Measurements from ENCODE around the gene PIGQ. TPM values are rescaled to one million over a fixed set of nuclear protein-coding genes. Genes with fewer than 3 reads are reported as not detected.

Gene PIGQ
- total and polyA plus RNA-seq, 4 donors: 34.9 to 98.2 (median 61.4) TPM

DNA sequence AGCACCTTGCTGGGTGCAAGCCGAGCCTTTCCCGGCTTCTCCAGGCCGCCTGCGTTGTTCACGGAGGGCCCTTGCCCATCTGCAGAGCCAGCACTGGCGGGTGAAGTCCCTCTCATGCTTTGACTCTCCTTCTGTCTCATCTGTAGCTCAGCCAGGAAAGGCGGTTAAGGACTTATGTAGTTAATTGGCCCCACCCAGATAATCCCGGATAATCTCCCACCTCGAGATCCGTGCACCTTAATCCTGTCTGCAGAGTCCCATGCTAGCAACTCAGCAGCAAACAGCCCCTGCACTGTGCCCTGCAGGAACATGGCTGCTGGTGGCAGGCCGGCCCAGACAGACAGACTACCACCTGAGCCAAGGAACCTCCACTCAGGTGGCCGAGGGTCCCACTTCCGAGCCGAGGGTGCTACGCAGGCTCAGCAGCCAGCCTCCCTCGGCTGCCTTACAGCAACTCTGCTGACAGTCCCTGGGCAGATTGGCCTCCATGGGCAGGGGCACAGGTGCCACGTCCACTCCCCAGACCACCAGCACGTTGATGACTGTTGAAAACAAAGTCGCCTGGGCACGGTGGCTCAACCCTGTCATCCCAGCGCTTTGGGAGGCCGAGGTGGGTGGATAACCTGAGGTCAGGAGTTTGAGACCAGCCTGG lies 37.0 kb downstream of the PIGQ start:
- Histone ChIP-seq H3K36me3 (ENCODE audit: control insufficient read depth in 4 of 4, insufficient read depth in 4 of 4, low read length in 4 of 4) (peaks cover 0 to 8% (median under 1%) of the 10 kb centered on the region in 4 donors), H3K9me3 (ENCODE audit: control insufficient read depth in 4 of 4, insufficient read depth in 3 of 4, low read length in 3 of 4) (no peaks in the 10 kb centered on the region), H3K27ac (ENCODE audit: low read depth in 1 of 2, low read length in 1 of 2) (no peak overlapping the region), H3K27me3 (ENCODE audit: control insufficient read depth in 3 of 3, insufficient read depth in 3 of 3, low read length in 2 of 3) (no peaks in the 10 kb centered on the region), H3K4me3 (no peak overlapping the region), H3K9ac (ENCODE audit: insufficient read depth in 1 of 2, low read length in 2 of 2) (no peak overlapping the region), H3K4me1 (ENCODE audit: control insufficient read depth in 5 of 5, insufficient read depth in 5 of 5, low read length in 5 of 5) (peaks cover 0 to 4% (median 0%) of the 10 kb centered on the region in 5 donors)
- TF ChIP-seq, protein P1, sequence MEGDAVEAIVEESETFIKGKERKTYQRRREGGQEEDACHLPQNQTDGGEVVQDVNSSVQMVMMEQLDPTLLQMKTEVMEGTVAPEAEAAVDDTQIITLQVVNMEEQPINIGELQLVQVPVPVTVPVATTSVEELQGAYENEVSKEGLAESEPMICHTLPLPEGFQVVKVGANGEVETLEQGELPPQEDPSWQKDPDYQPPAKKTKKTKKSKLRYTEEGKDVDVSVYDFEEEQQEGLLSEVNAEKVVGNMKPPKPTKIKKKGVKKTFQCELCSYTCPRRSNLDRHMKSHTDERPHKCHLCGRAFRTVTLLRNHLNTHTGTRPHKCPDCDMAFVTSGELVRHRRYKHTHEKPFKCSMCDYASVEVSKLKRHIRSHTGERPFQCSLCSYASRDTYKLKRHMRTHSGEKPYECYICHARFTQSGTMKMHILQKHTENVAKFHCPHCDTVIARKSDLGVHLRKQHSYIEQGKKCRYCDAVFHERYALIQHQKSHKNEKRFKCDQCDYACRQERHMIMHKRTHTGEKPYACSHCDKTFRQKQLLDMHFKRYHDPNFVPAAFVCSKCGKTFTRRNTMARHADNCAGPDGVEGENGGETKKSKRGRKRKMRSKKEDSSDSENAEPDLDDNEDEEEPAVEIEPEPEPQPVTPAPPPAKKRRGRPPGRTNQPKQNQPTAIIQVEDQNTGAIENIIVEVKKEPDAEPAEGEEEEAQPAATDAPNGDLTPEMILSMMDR (IDR thresholded peaks at IDR 0.05; ENCODE audit: control extremely low read depth, extremely low read depth): no peak
- ATAC-seq (ENCODE audit: insufficient read depth, low FRiP score) (no peak), DNase-seq (no peak)
- WGBS, 2 donors: 96 to 97% methylated on average over 22 of the region's 22 CpGs

DNA sequence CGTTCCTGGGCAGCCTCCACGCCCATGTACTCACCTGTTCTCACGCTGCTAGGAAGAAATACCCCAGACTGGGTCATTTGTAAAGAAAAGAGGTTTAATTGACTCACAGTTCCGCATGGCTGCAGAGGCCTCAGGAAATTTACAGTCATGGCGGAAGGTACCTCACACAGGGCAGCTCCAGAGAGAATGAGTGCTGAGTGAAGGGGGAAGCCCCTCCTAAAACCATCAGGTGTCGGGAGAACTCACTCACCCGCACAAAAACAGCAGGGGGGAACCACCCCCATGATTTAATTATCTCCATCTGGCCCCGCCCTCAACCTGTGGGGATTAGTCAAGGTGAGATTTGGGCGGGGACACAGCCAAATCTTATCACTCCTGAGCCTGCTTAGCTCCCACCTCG lies 38.3 kb downstream of the PIGQ start:
- TF ChIP-seq, protein P1 (IDR thresholded peaks at IDR 0.05; ENCODE audit: control extremely low read depth, extremely low read depth): no peak
- no peak for ATAC-seq (ENCODE audit: insufficient read depth, low FRiP score)
- DNase-seq: no peak
- H3K4me1 ChIP-seq (ENCODE audit: control insufficient read depth in 5 of 5, insufficient read depth in 5 of 5, low read length in 5 of 5): peaks cover 0 to 4% (median 0%) of the 10 kb centered on the region in 5 donors
- WGBS, 2 donors: 85 to 91% methylated on average over 10 of the region's 10 CpGs
- H3K27me3 ChIP-seq (ENCODE audit: control insufficient read depth in 3 of 3, insufficient read depth in 3 of 3, low read length in 2 of 3): no peaks in the 10 kb centered on the region
- no peak overlapping the region for H3K9ac ChIP-seq (ENCODE audit: insufficient read depth in 1 of 2, low read length in 2 of 2)
- peaks cover 0 to 8% (median under 1%) of the 10 kb centered on the region in 4 donors for H3K36me3 ChIP-seq (ENCODE audit: control insufficient read depth in 4 of 4, insufficient read depth in 4 of 4, low read length in 4 of 4)
- no peaks in the 10 kb centered on the region for H3K9me3 ChIP-seq (ENCODE audit: control insufficient read depth in 4 of 4, insufficient read depth in 3 of 4, low read length in 3 of 4)
- no peak overlapping the region for H3K27ac ChIP-seq (ENCODE audit: low read depth in 1 of 2, low read length in 1 of 2)
- no peak overlapping the region for H3K4me3 ChIP-seq

DNA sequence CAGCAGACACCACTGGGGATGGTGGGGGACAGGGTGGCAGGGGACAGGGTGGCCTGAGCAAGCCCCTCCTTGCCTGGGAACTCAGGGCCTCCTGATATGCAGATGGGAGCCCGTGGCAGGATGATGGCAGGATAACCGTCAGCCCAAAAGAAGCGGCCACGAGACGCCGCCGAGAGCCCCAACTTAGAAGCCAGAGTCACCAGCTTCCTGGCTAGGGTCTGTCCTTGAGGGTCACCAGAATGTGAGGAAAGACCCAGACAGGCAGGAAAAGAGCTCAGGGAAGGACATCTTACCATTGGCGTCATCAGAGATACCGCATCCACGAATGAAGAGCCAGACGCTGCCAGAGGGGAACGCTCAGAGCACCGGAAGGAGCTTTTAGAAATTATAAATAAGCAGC lies 39.5 kb downstream of the PIGQ start:
- Histone ChIP-seq H3K9me3 (ENCODE audit: control insufficient read depth in 4 of 4, insufficient read depth in 3 of 4, low read length in 3 of 4) (no peaks in the 10 kb centered on the region), H3K36me3 (ENCODE audit: control insufficient read depth in 4 of 4, insufficient read depth in 4 of 4, low read length in 4 of 4) (peaks cover 0 to 8% (median 1%) of the 10 kb centered on the region in 4 donors), H3K9ac (ENCODE audit: insufficient read depth in 1 of 2, low read length in 2 of 2) (no peak overlapping the region), H3K27ac (ENCODE audit: low read depth in 1 of 2, low read length in 1 of 2) (no peak overlapping the region), H3K4me1 (ENCODE audit: control insufficient read depth in 5 of 5, insufficient read depth in 5 of 5, low read length in 5 of 5) (peaks cover 0 to 4% (median 0%) of the 10 kb centered on the region in 5 donors), H3K27me3 (ENCODE audit: control insufficient read depth in 3 of 3, insufficient read depth in 3 of 3, low read length in 2 of 3) (no peaks in the 10 kb centered on the region), H3K4me3 (no peak overlapping the region)
- ATAC-seq (ENCODE audit: insufficient read depth, low FRiP score): no peak
- DNase-seq: no peak
- TF ChIP-seq, protein P1 (IDR thresholded peaks at IDR 0.05; ENCODE audit: control extremely low read depth, extremely low read depth): no peak
- 91% methylated on average over 13 of the region's 13 CpGs for WGBS, 2 donors

Data from lung (tissue), 12 donors.